Measurements from ENCODE around the gene TRIM66. TPM values are rescaled to one million over a fixed set of nuclear protein-coding genes. Genes with fewer than 3 reads are reported as not detected.

TRIM66 gene
- total RNA-seq, 1 donor from 2014 or later = 5.9 TPM

- H3K9me3 Mint-ChIP-seq (ENCODE audit: low read depth) = peaks cover 7% of the 10 kb centered on the region
- H3K27ac Mint-ChIP-seq (ENCODE audit: unreplicated experiment) = no peak overlapping the region
- H3K36me3 Mint-ChIP-seq (ENCODE audit: low read depth) = peaks cover 13% of the 10 kb centered on the region
- no peak for TF ChIP-seq CTCF (IDR thresholded peaks at IDR 0.05)
- H3K27me3 Mint-ChIP-seq (ENCODE audit: low read depth) = no peaks in the 10 kb centered on the region
- DNase-seq (ENCODE audit: low spot score) = no peak
- no peak overlapping the region for H3K4me3 Mint-ChIP-seq (ENCODE audit: unreplicated experiment)
- H3K4me1 Mint-ChIP-seq (ENCODE audit: low read depth) = peaks cover 12% of the 10 kb centered on the region
Observed at GRCh38 chr11:8631395-8632118, 50.9 kb downstream of the TRIM66 start.

GRCh38 chr11:8624698-8625097, 57.8 kb downstream of the TRIM66 start:
- H3K27ac Mint-ChIP-seq (ENCODE audit: unreplicated experiment) = no peak overlapping the region
- peaks cover 3% of the 10 kb centered on the region for H3K4me1 Mint-ChIP-seq (ENCODE audit: low read depth)
- no peak for TF ChIP-seq CTCF (IDR thresholded peaks at IDR 0.05)

GRCh38 chr11:8621147-8621546, 61.3 kb downstream of the TRIM66 start:
- H3K27me3 Mint-ChIP-seq (ENCODE audit: low read depth) = no peaks in the 10 kb centered on the region

More at GRCh38 chr11:8624698-8625097, 57.8 kb downstream of the TRIM66 start:
- H3K36me3 Mint-ChIP-seq (ENCODE audit: low read depth) = peaks cover 15% of the 10 kb centered on the region
- no peaks in the 10 kb centered on the region for H3K27me3 Mint-ChIP-seq (ENCODE audit: low read depth)
- H3K4me3 Mint-ChIP-seq (ENCODE audit: unreplicated experiment) = no peak overlapping the region
- H3K9me3 Mint-ChIP-seq (ENCODE audit: low read depth) = no peaks in the 10 kb centered on the region
- DNase-seq (ENCODE audit: low spot score) = no peak

GRCh38 chr11:8617063-8617462, 65.4 kb downstream of the TRIM66 start:
- Mint-ChIP-seq H3K27ac (ENCODE audit: unreplicated experiment) (no peak overlapping the region), H3K4me3 (ENCODE audit: unreplicated experiment) (no peak overlapping the region), H3K36me3 (ENCODE audit: low read depth) (peaks cover 18% of the 10 kb centered on the region), H3K9me3 (ENCODE audit: low read depth) (no peaks in the 10 kb centered on the region), H3K4me1 (ENCODE audit: low read depth) (peaks cover 5% of the 10 kb centered on the region), H3K27me3 (ENCODE audit: low read depth) (no peaks in the 10 kb centered on the region)
- no peak for TF ChIP-seq CTCF (IDR thresholded peaks at IDR 0.05)
- DNase-seq (ENCODE audit: low spot score) = no peak

More at GRCh38 chr11:8621147-8621546, 61.3 kb downstream of the TRIM66 start:
- peaks cover 26% of the 10 kb centered on the region for H3K36me3 Mint-ChIP-seq (ENCODE audit: low read depth)
- H3K27ac Mint-ChIP-seq (ENCODE audit: unreplicated experiment) = no peak overlapping the region
- no peak for DNase-seq (ENCODE audit: low spot score)
- TF ChIP-seq CTCF (IDR thresholded peaks at IDR 0.05) = no peak
- no peak overlapping the region for H3K4me3 Mint-ChIP-seq (ENCODE audit: unreplicated experiment)
- H3K9me3 Mint-ChIP-seq (ENCODE audit: low read depth) = no peaks in the 10 kb centered on the region
- no peaks in the 10 kb centered on the region for H3K4me1 Mint-ChIP-seq (ENCODE audit: low read depth)

- peaks cover 5% of the 10 kb centered on the region for H3K4me1 Mint-ChIP-seq (ENCODE audit: low read depth)
- DNase-seq (ENCODE audit: low spot score) = no peak
- TF ChIP-seq CTCF (IDR thresholded peaks at IDR 0.05) = no peak
- H3K36me3 Mint-ChIP-seq (ENCODE audit: low read depth) = peaks cover 17% of the 10 kb centered on the region
- no peaks in the 10 kb centered on the region for H3K27me3 Mint-ChIP-seq (ENCODE audit: low read depth)
- no peak overlapping the region for H3K27ac Mint-ChIP-seq (ENCODE audit: unreplicated experiment)
- H3K4me3 Mint-ChIP-seq (ENCODE audit: unreplicated experiment) = no peak overlapping the region
- no peaks in the 10 kb centered on the region for H3K9me3 Mint-ChIP-seq (ENCODE audit: low read depth)
Observed at GRCh38 chr11:8615291-8616032, 67.0 kb downstream of the TRIM66 start.

Measured in chondrocyte (in vitro differentiated cells).